ACC112 (cell line): ENCODE data around the gene IDE.
"Not testable (repeated sequence)": the region's sequence is repeated elsewhere in the genome, so short reads cannot be mapped to it uniquely, and the experiment has no call there.

ENCODE experiments used
- H2AFZ ChIP-seq: fragments of 200-600 bp; sonication (generic); one replicate; pipeline ENCODE4 v1.6.0; 2017; ENCODE audit warnings: antibody characterized with exemption, low read length; ENCODE audit not compliant: unreplicated experiment
- H3K27ac ChIP-seq: fragments of 200-600 bp; sonication (generic); 2 replicates; pipeline ENCODE4 v1.5.1; 2014; ENCODE audit warnings: low read depth, mild to moderate bottlenecking, antibody characterized with exemption, low read length, moderate library complexity
- H3K27me3 ChIP-seq: fragments of 200-600 bp; sonication (generic); 2 replicates; pipeline ENCODE4 v1.6.1; 2014; ENCODE audit warnings: mild to moderate bottlenecking, antibody characterized with exemption, low read length, moderate library complexity, mixed read lengths; ENCODE audit not compliant: insufficient read depth
- H3K36me3 ChIP-seq: fragments of 200-600 bp; sonication (generic); 2 replicates; pipeline ENCODE4 v1.6.1; 2016; ENCODE audit warnings: mild to moderate bottlenecking, antibody characterized with exemption, low read length, moderate library complexity, mixed read lengths; ENCODE audit not compliant: insufficient read depth
- H3K4me1 ChIP-seq: fragments of 200-600 bp; sonication (generic); one replicate; pipeline ENCODE4 v1.6.1; 2016; ENCODE audit warnings: low read length, mixed read lengths; ENCODE audit not compliant: insufficient read depth, unreplicated experiment, control insufficient read depth
- H3K4me3 ChIP-seq: fragments of 200-600 bp; sonication (generic); 2 replicates; pipeline ENCODE4 v1.5.1; 2014; ENCODE audit warnings: mild to moderate bottlenecking, low read depth, low read length
- H3K79me2 ChIP-seq: fragments of 200-600 bp; sonication (generic); one replicate; pipeline ENCODE4 v1.6.0; 2016; ENCODE audit warnings: low read length; ENCODE audit not compliant: control insufficient read depth, unreplicated experiment, insufficient read depth

Gene IDE

GRCh38 chr10:92452313-92452712 is 121.6 kb downstream of the IDE start:
- Histone ChIP-seq H3K4me1 (no peaks in the 10 kb centered on the region), H3K79me2 (no peaks in the 10 kb centered on the region), H3K27ac (no peak overlapping the region), H3K36me3 (peaks cover 6% of the 10 kb centered on the region; the same call in 1 of the 2 replicates), H3K27me3 (no peaks in the 10 kb centered on the region), H3K4me3 (no peak overlapping the region), H2AFZ (no peak overlapping the region)

- no peak overlapping the region for H2AFZ ChIP-seq
- no peak overlapping the region for H3K4me3 ChIP-seq
- H3K79me2 ChIP-seq, result no peaks in the 10 kb centered on the region
- H3K27me3 ChIP-seq, result no peaks in the 10 kb centered on the region
- H3K4me1 ChIP-seq, result no peaks in the 10 kb centered on the region
- peaks cover 6% of the 10 kb centered on the region; the same call in 1 of the 2 replicates for H3K36me3 ChIP-seq
- H3K27ac ChIP-seq, result no peak overlapping the region
Observed at GRCh38 chr10:92451431-92451830, 122.5 kb downstream of the IDE start.

- Histone ChIP-seq H3K36me3 (peaks cover 6% of the 10 kb centered on the region; the same call in 1 of the 2 replicates), H3K79me2 (no peaks in the 10 kb centered on the region), H3K4me3 (no peak overlapping the region), H3K27me3 (no peaks in the 10 kb centered on the region), H3K4me1 (no peaks in the 10 kb centered on the region), H3K27ac (no peak overlapping the region), H2AFZ (no peak overlapping the region)
Observed at GRCh38 chr10:92450896-92451295, 123.0 kb downstream of the IDE start.

- Histone ChIP-seq H2AFZ (no peak overlapping the region), H3K4me3 (no peak overlapping the region), H3K36me3 (no peaks in the 10 kb centered on the region), H3K4me1 (no peaks in the 10 kb centered on the region), H3K79me2 (no peaks in the 10 kb centered on the region), H3K27me3 (no peaks in the 10 kb centered on the region), H3K27ac (no peak overlapping the region)
Observed at GRCh38 chr10:92440578-92440977, 133.3 kb downstream of the IDE start.

GRCh38 chr10:92438220-92438619 is 135.7 kb downstream of the IDE start:
- Histone ChIP-seq H3K4me1 (no peaks in the 10 kb centered on the region), H2AFZ (no peak overlapping the region), H3K27ac (no peak overlapping the region), H3K4me3 (no peak overlapping the region), H3K36me3 (no peaks in the 10 kb centered on the region), H3K79me2 (no peaks in the 10 kb centered on the region), H3K27me3 (no peaks in the 10 kb centered on the region)

GRCh38 chr10:92436611-92437010 is 137.3 kb downstream of the IDE start:
- H3K36me3 ChIP-seq, result no peaks in the 10 kb centered on the region

GRCh38 chr10:92436065-92436464 is 137.8 kb downstream of the IDE start:
- H3K27ac ChIP-seq, H3K27me3 ChIP-seq, H3K4me1 ChIP-seq, H3K4me3 ChIP-seq, H2AFZ ChIP-seq, H3K79me2 ChIP-seq, H3K36me3 ChIP-seq: not testable (repeated sequence)

More at GRCh38 chr10:92436611-92437010, 137.3 kb downstream of the IDE start:
- H3K4me1 ChIP-seq, result no peaks in the 10 kb centered on the region
- H3K27me3 ChIP-seq, result no peaks in the 10 kb centered on the region
- H3K27ac ChIP-seq, result no peak overlapping the region
- no peak overlapping the region for H2AFZ ChIP-seq
- H3K4me3 ChIP-seq, result no peak overlapping the region
- H3K79me2 ChIP-seq, result no peaks in the 10 kb centered on the region

GRCh38 chr10:92434385-92434784 is 139.5 kb downstream of the IDE start:
- Histone ChIP-seq H3K27me3 (no peaks in the 10 kb centered on the region), H3K4me1 (no peaks in the 10 kb centered on the region), H3K79me2 (no peaks in the 10 kb centered on the region), H3K27ac (no peak overlapping the region), H3K4me3 (no peak overlapping the region), H3K36me3 (no peaks in the 10 kb centered on the region), H2AFZ (no peak overlapping the region)

- H3K4me3 ChIP-seq, result no peak overlapping the region
- no peaks in the 10 kb centered on the region for H3K27me3 ChIP-seq
- H3K36me3 ChIP-seq, result no peaks in the 10 kb centered on the region
- no peak overlapping the region for H2AFZ ChIP-seq
- H3K4me1 ChIP-seq, result no peaks in the 10 kb centered on the region
- H3K27ac ChIP-seq, result no peak overlapping the region
- H3K79me2 ChIP-seq, result no peaks in the 10 kb centered on the region
Observed at GRCh38 chr10:92432596-92432995, 141.3 kb downstream of the IDE start.

GRCh38 chr10:92430103-92430502 is 143.8 kb downstream of the IDE start:
- H3K27ac ChIP-seq, result no peak overlapping the region
- no peaks in the 10 kb centered on the region for H3K4me1 ChIP-seq
- H3K4me3 ChIP-seq, result no peak overlapping the region
- H3K79me2 ChIP-seq, result no peaks in the 10 kb centered on the region
- no peaks in the 10 kb centered on the region for H3K27me3 ChIP-seq
- no peaks in the 10 kb centered on the region for H3K36me3 ChIP-seq
- H2AFZ ChIP-seq, result no peak overlapping the region

- no peak overlapping the region for H2AFZ ChIP-seq
- peaks cover 20% of the 10 kb centered on the region for H3K27me3 ChIP-seq
- no peak overlapping the region for H3K4me3 ChIP-seq
- no peaks in the 10 kb centered on the region for H3K4me1 ChIP-seq
- H3K79me2 ChIP-seq, result no peaks in the 10 kb centered on the region
- H3K27ac ChIP-seq, result no peak overlapping the region
- no peaks in the 10 kb centered on the region for H3K36me3 ChIP-seq
Observed at GRCh38 chr10:92421550-92421949, 152.3 kb downstream of the IDE start.
